Effector memory CD4-positive, alpha-beta T cell (primary cell): ENCODE measurements around the gene KISS1R.
A peak's percentile ranks its signal among the peaks of the same experiment; 100 is the strongest.

Experiments
- DNase-seq, 3 donors: peaks; one replicate each; pipeline ENCODE4 v3.0.0-alpha.2; 2020
- H3K27ac ChIP-seq: 2 replicates; pipeline ENCODE4 v1.7.0; 2013; ENCODE audit warnings: mild to moderate bottlenecking, low read length, moderate library complexity; ENCODE audit not compliant: insufficient read depth, poor library complexity, severe bottlenecking
- H3K27me3 ChIP-seq: replicated peaks from 2 replicates; pipeline ENCODE4 v1.7.0; 2013; ENCODE audit warnings: mild to moderate bottlenecking, low read length; ENCODE audit not compliant: insufficient read depth, control insufficient read depth, poor library complexity, severe bottlenecking
- H3K36me3 ChIP-seq: 2 replicates; pipeline ENCODE4 v1.7.0; 2013; ENCODE audit warnings: mild to moderate bottlenecking, low read length, moderate library complexity; ENCODE audit not compliant: control insufficient read depth, insufficient read depth
- H3K4me1 ChIP-seq: 2 replicates; pipeline ENCODE4 v1.7.0; 2013; ENCODE audit warnings: low read length, mild to moderate bottlenecking; ENCODE audit not compliant: control insufficient read depth, insufficient read depth, poor library complexity, severe bottlenecking
- H3K4me3 ChIP-seq: 2 replicates; pipeline ENCODE4 v1.7.0; 2013; ENCODE audit warnings: low read length, low read depth, mild to moderate bottlenecking; ENCODE audit not compliant: insufficient read depth, poor library complexity, severe bottlenecking
- H3K9me3 ChIP-seq: 2 replicates; pipeline ENCODE4 v1.7.0; 2013; ENCODE audit warnings: mild to moderate bottlenecking, low read length, moderate library complexity; ENCODE audit not compliant: control insufficient read depth

The KISS1R gene

GRCh38 chr19:900302-901111 is 16.6 kb upstream of the KISS1R start:
- Histone ChIP-seq H3K27ac (peak overlapping the region; percentile 21), H3K9me3 (no peaks in the 10 kb centered on the region), H3K36me3 (peaks cover 54% of the 10 kb centered on the region), H3K4me3 (no peak overlapping the region), H3K27me3 (no peaks in the 10 kb centered on the region), H3K4me1 (peaks cover under 1% of the 10 kb centered on the region)
- no peak for DNase-seq

GRCh38 chr19:901216-902092 is 15.7 kb upstream of the KISS1R start:
- no peak for DNase-seq
- Histone ChIP-seq H3K27me3 (no peaks in the 10 kb centered on the region), H3K27ac (no peak overlapping the region), H3K4me1 (peaks cover 4% of the 10 kb centered on the region), H3K4me3 (no peak overlapping the region), H3K9me3 (no peaks in the 10 kb centered on the region), H3K36me3 (peaks cover 54% of the 10 kb centered on the region)

- H3K4me1 ChIP-seq, result peaks cover 10% of the 10 kb centered on the region
- H3K4me3 ChIP-seq, result no peak overlapping the region
- H3K36me3 ChIP-seq, result peaks cover 49% of the 10 kb centered on the region
- H3K27me3 ChIP-seq, result no peaks in the 10 kb centered on the region
- H3K9me3 ChIP-seq, result no peaks in the 10 kb centered on the region
- no peak for DNase-seq
- no peak overlapping the region for H3K27ac ChIP-seq
These were observed 15.1 kb upstream of the KISS1R start for GRCh38 chr19:902093-902370.

- Histone ChIP-seq H3K4me1 (peaks cover 16% of the 10 kb centered on the region), H3K4me3 (no peak overlapping the region), H3K27ac (no peak overlapping the region), H3K36me3 (peaks cover 43% of the 10 kb centered on the region), H3K27me3 (no peaks in the 10 kb centered on the region), H3K9me3 (no peaks in the 10 kb centered on the region)
- no peak for DNase-seq
These were observed 14.5 kb upstream of the KISS1R start for GRCh38 chr19:902446-903226.

- Histone ChIP-seq H3K27ac (no peak overlapping the region), H3K36me3 (peaks cover 40% of the 10 kb centered on the region), H3K4me3 (no peak overlapping the region), H3K9me3 (no peaks in the 10 kb centered on the region), H3K27me3 (no peaks in the 10 kb centered on the region), H3K4me1 (peaks cover 22% of the 10 kb centered on the region)
- DNase-seq, result no peak
These were observed 13.8 kb upstream of the KISS1R start for GRCh38 chr19:903266-903797.

GRCh38 chr19:904545-904944 is 12.6 kb upstream of the KISS1R start:
- Histone ChIP-seq H3K4me1 (peaks cover 32% of the 10 kb centered on the region), H3K27ac (no peak overlapping the region), H3K9me3 (no peaks in the 10 kb centered on the region), H3K27me3 (no peaks in the 10 kb centered on the region), H3K36me3 (peaks cover 28% of the 10 kb centered on the region), H3K4me3 (no peak overlapping the region)
- no peak for DNase-seq

GRCh38 chr19:906480-906879 is 10.7 kb upstream of the KISS1R start:
- H3K4me3 ChIP-seq, result no peak overlapping the region
- no peaks in the 10 kb centered on the region for H3K27me3 ChIP-seq
- H3K4me1 ChIP-seq, result peaks cover 48% of the 10 kb centered on the region
- no peaks in the 10 kb centered on the region for H3K9me3 ChIP-seq
- peaks cover 19% of the 10 kb centered on the region for H3K36me3 ChIP-seq
- DNase-seq, result no peak
- H3K27ac ChIP-seq, result peak overlapping the region; percentile 94

GRCh38 chr19:907183-907853 is 9.8 kb upstream of the KISS1R start:
- peaks cover 11% of the 10 kb centered on the region for H3K36me3 ChIP-seq
- peaks cover 51% of the 10 kb centered on the region for H3K4me1 ChIP-seq
- no peaks in the 10 kb centered on the region for H3K27me3 ChIP-seq
- no peaks in the 10 kb centered on the region for H3K9me3 ChIP-seq
- H3K27ac ChIP-seq, result peak overlapping the region; percentile 94
- no peak overlapping the region for H3K4me3 ChIP-seq
- no peak for DNase-seq

- no peaks in the 10 kb centered on the region for H3K27me3 ChIP-seq
- H3K27ac ChIP-seq, result peak overlapping the region; percentile 94
- no peaks in the 10 kb centered on the region for H3K9me3 ChIP-seq
- peaks cover 53% of the 10 kb centered on the region for H3K4me1 ChIP-seq
- H3K4me3 ChIP-seq, result no peak overlapping the region
- no peak for DNase-seq
- peaks cover 3% of the 10 kb centered on the region for H3K36me3 ChIP-seq
These were observed 5.7 kb upstream of the KISS1R start for GRCh38 chr19:911197-912033.
